Frontal cortex (tissue), 4 donors: ENCODE data around the gene P2RY10. TPM values are rescaled to one million over a fixed set of nuclear protein-coding genes. Genes with fewer than 3 reads are reported as not detected.
"Not testable (repeated sequence)": the region's sequence is repeated elsewhere in the genome, so short reads cannot be mapped to it uniquely, and the experiment has no call there.

ENCODE experiments used
- DNase-seq, 2 donors: peaks; one replicate each; pipeline ENCODE4 v3.0.0; 2012; ENCODE audit warnings: low spot score in 2 of 2
- FAIRE-seq: peaks from 2 replicates; lab custom pipeline; 2012; peaks lifted over from hg19 to GRCh38; lab: Jason Lieb, UNC
- total RNA-seq: library from RNA; depleted of rRNA; stranded (reverse); fragments of >200 nt; gene quantifications from one replicate; pipeline ENCODE4 v1.2.3, GENCODE V29; 2014
- donor health status: control.
- donor health status: control.
- donor health status: control.

P2RY10 gene
- 1.2 TPM for total RNA-seq

- no peak for DNase-seq
- FAIRE-seq: no peak
Measured at GRCh38 chrX:78945186-78945912, at the start of gene P2RY10. Gene P2RY10, plus strand, starts transcription at chrX:78945391. Its CDS starts 15,130 bp downstream, at chrX:78960521.

GRCh38 chrX:78922754-78923153 lies 22.4 kb upstream of the P2RY10 start:
- FAIRE-seq (no peak), DNase-seq (no peak)

GRCh38 chrX:78923198-78924015 lies 21.8 kb upstream of the P2RY10 start:
- FAIRE-seq (no peak), DNase-seq (no peak)

GRCh38 chrX:78931814-78932213 lies 13.4 kb upstream of the P2RY10 start:
- DNase-seq: no peak
- no peak for FAIRE-seq

GRCh38 chrX:78934866-78935265 lies 10.3 kb upstream of the P2RY10 start:
- DNase-seq (no peak), FAIRE-seq (no peak)

- DNase-seq (no peak), FAIRE-seq (no peak)
Measured at GRCh38 chrX:78944351-78944750, 840 bp upstream of the P2RY10 start.

- FAIRE-seq (no peak), DNase-seq (no peak)
Measured at GRCh38 chrX:78946178-78946931, 1.2 kb downstream of the P2RY10 start.

GRCh38 chrX:78950009-78950835 lies 5.0 kb downstream of the P2RY10 start:
- no peak for DNase-seq
- no peak for FAIRE-seq

- no peak for DNase-seq
- no peak for FAIRE-seq
Measured at GRCh38 chrX:78957049-78957767, 12.0 kb downstream of the P2RY10 start.

GRCh38 chrX:78957768-78958130 lies 12.6 kb downstream of the P2RY10 start:
- DNase-seq (no peak), FAIRE-seq (no peak)

GRCh38 chrX:78958419-78959116 lies 13.4 kb downstream of the P2RY10 start:
- FAIRE-seq (no peak), DNase-seq (no peak)

GRCh38 chrX:78960888-78961287 lies 15.7 kb downstream of the P2RY10 start:
- FAIRE-seq (no peak), DNase-seq (no peak)

- FAIRE-seq (no peak), DNase-seq (no peak)
Measured at GRCh38 chrX:78964598-78964997, 19.4 kb downstream of the P2RY10 start.

- FAIRE-seq (no peak), DNase-seq (no peak)
Measured at GRCh38 chrX:78979789-78980464, 34.7 kb downstream of the P2RY10 start.

GRCh38 chrX:78989349-78989748 lies 44.2 kb downstream of the P2RY10 start:
- DNase-seq (no peak), FAIRE-seq (no peak)

- no peak for FAIRE-seq
- DNase-seq: no peak
Measured at GRCh38 chrX:78997870-78998558, 52.8 kb downstream of the P2RY10 start.

GRCh38 chrX:79007540-79007939 lies 62.3 kb downstream of the P2RY10 start:
- not testable (repeated sequence) for DNase-seq, FAIRE-seq
